NCI-H82 treated with DMSO at 0.1 percent for 48 hours (cell line): ENCODE measurements around the gene ANKRD52.
"Not testable (repeated sequence)": the region's sequence is repeated elsewhere in the genome, so short reads cannot be mapped to it uniquely, and the experiment has no call there.

Source experiments
- DNase-seq: peaks from one replicate; lab custom pipeline; 2025; ENCODE audit not compliant: unreplicated experiment; lab: John Stamatoyannopoulos, UW

ANKRD52 gene

DNA sequence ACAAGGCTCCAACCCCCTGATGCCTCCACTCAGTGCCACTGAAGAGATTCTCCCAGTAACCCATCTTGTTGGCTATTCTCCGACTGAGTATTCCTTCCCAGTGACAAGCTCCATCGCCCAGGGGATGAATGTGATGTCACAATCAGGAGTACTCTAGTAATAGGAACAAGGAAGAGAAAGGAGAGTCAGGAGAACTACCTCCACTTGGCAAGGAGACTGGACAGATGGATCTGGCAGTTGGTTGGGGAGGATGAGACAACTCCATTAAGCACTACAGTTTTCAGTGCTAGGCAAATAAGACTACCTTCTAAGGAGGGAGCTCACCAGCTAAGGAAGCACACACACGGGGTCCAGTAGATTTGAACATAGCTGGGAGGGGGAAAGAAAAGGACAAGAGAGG, 41.7 kb downstream of the ANKRD52 start:
- DNase-seq = no peak

DNA sequence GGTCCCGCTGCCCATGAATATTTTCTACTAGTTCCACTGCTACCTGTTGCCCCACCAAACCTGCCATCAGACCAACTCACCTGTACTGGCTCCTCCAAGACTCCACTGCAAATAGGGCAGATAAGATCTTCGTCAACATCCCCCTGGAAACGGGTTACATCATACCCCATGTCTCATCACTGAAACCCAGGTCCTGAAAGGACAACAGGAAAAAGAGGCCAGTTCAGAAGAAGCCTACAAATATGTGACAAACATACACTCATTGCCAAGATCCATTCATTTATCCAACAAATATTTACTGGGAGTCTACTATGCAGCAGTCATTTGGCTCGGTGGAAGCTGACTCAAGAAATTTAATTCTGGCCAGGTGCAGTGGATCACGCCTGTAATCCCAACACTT, 44.3 kb downstream of the ANKRD52 start:
- no peak for DNase-seq

GRCh38 chr12:56212361-56212760, 45.8 kb downstream of the ANKRD52 start:
- DNase-seq = no peak

DNA sequence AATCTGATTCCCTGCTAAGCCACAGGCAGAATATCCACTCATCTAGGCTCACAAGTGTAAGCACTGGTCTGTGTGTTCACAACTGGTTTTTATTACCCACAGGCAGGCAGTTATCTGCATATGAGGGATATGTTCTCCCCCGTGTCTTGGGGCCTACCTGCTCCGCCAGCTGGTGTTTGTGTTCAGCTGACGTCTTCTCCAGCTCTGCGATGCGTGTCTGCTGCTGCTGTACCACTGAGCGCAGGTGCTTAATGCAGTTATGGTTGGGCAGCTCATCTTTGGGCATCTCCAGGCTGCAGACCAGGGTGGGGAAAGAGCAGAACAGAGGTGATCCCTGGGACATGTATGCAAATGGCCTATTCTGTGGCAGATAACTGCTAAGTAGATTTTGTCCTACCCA, 50.2 kb downstream of the ANKRD52 start:
- DNase-seq = no peak

GRCh38 chr12:56206452-56207166, 51.6 kb downstream of the ANKRD52 start:
- DNase-seq = no peak

DNA sequence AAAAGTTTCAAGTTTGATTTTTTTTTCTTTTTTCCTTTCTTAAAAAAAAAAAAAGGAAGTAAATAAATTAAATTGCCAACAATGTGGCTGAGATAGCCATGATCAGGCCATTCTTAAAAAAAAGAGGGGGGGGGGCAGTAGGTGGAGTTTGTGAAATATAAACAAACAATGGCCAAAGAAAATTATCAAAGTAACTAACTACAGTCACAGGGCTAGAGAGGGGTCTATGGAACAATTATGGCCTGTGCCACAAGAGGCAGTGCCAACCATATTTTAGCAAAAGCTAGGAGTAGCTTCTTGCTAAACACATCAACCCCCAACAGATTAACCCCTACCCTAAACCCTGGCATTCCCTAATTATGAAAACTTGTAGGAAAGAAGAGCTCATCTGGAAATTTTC, 52.7 kb downstream of the ANKRD52 start:
- DNase-seq = no peak

- no peak for DNase-seq
Measured at GRCh38 chr12:56204275-56204674, 53.9 kb downstream of the ANKRD52 start.

DNA sequence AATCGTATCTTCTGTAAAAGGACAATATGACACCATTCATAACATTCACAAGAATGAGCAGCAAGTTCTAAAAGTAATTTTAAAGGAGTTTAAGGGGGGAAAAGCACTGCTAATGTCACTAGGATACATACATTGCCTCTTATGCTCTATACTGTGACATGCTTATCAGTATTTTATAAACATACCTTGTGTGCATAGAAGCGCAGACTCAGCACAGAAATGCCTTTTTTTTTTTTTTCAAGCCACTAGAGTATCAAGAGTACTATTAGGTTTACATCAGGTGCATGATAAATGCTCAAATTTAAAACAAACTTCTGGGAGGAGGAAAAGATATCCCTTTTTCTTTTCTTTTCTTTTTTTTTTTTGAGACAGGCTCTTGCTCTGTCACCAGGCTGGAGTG, 55.3 kb downstream of the ANKRD52 start:
- DNase-seq = no peak

- no peak for DNase-seq
Measured at GRCh38 chr12:56202366-56202765, 55.8 kb downstream of the ANKRD52 start.

DNA sequence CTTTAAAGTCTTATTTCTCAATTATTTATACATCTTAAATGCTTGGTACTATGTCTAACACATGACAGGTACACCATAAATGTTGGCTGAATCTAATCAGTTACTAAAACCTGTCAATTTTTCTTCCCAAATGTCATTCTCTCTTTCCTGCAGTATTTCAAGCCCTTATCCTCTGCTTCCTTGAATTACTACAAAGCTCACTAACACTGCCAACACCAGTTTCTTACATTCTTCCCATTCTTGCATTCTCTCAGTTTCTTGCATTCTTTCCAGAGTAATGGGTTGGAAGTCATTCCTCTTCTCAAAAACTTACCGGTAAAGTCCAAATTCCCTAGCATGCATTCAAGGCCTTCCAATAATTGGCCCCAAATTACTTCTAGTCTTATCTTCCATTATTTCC, 59.3 kb downstream of the ANKRD52 start:
- no peak for DNase-seq

DNA sequence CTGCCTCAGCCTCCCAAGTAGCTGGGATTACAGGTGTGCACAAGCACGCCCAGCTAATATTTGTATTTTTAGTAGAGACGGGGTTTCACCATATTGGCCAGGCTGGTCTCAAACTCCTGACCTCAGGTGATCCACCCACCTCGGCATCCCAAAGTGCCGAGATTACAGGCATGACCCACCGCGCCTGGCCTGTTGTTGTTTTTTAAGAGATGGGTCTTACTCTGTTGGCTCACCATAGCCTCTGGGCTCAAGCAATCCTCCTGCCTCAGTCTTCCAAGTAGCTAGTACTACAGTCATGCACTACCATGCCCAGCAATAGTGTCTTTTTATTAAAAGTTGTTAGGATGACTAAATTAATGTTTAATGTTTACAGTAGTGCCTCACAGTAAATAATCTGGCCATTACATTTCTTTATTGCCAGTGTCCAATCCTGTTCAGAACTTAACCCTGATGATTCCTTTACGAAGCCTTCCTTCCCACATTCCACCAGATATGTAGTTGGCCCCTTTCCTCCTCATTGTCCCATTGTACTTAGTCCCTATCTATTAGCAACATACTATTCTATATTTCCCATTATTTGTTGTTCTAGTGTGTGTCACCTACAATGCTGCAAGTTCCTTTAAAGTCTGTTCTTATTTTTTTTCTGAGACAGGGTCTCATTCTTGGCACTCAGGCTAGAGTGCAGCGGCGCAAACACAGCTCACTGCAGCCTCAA, 60.1 kb downstream of the ANKRD52 start:
- DNase-seq = no peak

DNA sequence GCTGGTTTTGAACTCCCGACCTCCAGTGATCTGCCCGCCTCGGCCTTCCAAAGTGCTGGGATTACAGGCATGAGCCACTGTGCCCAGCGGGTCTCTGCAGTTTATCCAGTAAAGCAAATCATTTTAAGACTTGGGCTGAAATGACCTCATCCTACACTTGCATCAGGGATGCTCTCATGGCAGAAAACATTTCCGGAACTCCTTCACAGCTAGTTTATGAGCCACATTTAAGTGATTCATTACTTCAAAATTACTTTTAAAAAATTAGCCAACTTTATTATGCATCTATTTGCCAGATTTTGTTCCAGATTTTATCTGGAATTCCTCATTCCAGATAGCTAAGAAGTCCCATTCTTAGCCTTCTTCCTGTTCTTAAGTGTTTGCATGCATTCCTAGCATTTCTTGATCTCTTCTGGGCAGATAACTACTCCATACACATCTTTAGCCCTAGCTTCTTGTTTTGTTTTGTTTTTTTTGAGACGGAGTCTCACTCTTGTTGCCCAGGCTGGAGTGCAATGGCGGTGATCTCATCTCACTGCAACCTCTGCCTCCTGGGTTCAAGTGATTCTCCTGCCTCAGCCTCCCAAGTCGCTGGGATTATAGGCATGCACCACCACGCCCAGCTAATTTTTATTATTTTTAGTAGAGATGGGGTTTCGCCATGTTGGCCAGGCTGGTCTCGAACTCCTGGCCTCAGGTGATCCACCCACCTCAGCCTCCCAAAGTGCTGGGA, 61.2 kb downstream of the ANKRD52 start:
- not testable (repeated sequence) for DNase-seq

DNA sequence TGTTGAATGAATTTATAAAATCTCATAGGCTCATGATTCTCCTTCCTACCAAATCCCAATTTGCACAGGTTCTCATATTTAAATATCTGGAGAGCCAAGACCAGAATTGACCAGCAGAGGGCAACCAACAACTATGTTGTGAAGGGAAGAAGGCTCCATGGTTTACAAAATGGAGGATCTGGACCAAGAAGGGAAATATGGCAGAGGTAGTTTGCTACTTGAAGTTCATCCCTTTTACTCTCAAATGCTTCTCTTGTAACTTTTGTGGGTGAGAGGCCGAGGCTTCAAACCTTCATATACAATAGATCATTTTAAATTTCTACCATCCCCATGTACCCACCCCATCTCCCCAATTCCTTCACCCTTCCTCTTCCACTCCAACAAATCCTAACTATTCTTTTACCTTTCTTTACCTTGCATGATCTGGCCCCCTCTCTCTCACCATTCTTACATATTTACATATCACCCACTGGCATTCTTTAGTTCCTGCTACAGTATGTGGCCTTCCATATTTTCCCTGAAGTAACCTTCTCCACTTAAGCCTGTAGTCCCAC, 65.1 kb downstream of the ANKRD52 start:
- DNase-seq = peak; percentile 64

DNA sequence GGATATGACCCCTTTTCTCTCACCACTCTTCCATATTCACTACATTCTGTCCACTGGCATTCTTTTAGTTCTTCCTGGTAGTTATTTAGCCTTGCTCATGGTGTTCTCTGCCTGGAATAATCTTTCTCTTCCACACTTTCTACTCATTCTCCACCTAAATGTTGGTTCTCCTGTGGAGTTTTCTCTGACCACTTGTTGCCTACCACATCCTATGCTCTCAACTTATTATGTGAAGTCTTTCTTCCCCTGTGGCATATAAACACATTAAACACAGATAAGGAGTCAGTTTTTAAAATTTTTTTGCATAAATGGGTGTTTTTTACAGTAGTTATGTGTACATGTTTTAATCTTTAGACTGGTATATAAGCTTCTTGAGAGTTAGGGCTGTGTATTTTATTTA, 65.6 kb downstream of the ANKRD52 start:
- no peak for DNase-seq

DNA sequence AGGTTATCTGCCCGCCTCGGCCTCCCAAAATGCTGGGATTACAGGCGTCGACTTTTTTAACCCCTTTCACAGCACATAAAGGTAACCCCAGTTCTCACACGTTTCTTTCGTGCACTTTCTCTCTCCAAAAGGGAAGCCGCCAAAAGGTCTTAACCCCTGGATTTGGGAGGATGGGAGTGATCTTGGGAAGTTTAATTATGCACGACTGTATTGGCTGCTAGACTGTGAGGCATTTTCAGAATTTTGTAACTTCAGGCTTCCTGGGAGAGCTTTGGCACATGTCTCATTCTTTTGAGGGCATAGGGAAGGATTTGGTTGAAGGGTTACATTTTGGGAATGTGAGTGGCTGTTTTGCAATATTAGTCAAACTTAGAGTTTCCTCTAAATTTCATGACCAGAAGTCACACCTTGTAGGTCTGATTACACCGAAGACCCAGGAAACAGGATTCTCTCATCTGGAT, 67.5 kb downstream of the ANKRD52 start:
- no peak for DNase-seq

- peak; percentile 69 for DNase-seq
Measured at GRCh38 chr12:56189918-56190694, 68.1 kb downstream of the ANKRD52 start.

GRCh38 chr12:56189099-56189917, 68.9 kb downstream of the ANKRD52 start, which contains the start of gene SMARCC2:
Gene SMARCC2, minus strand, starts transcription at chr12:56189483. Its CDS starts 22 bp downstream, at chr12:56189461.
- peak; percentile 71 for DNase-seq

DNA sequence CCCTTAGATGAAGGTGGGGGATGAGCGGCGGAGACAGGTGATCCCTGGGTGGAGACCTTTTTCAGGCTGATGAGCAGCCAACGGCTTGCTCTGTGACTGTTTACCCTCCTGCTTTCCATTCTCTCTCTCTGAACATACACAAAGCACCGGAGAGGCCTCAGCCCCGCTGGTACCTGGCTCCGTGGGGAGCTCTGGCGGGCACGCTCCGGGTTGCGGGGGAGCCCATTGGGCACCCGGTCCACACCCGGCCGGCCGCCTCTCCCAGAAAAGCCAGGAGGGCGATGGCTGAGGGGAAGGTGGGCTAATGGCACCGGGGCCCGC, 69.4 kb downstream of the ANKRD52 start:
- no peak for DNase-seq

- no peak for DNase-seq
Measured at GRCh38 chr12:56188131-56188777, 69.9 kb downstream of the ANKRD52 start.
